Stimulated activated CD4-positive, alpha-beta T cell treated with anti-CD3 and anti-CD28 coated beads, Interleukin-2, amount 100 ng/mL, for 24 hours (primary cell): ENCODE data around the gene HYDIN.
"Not testable (repeated sequence)": the region's sequence is repeated elsewhere in the genome, so short reads cannot be mapped to it uniquely, and the experiment has no call there.

ENCODE experiments used
- DNase-seq, 2 donors: peaks; one replicate each; pipeline ENCODE4 v3.0.0-alpha.2; 2020

HYDIN gene

GRCh38 chr16:71218306-71218963 lies 12.1 kb downstream of the HYDIN start:
- DNase-seq, result no peak

GRCh38 chr16:71217506-71217905 lies 13.0 kb downstream of the HYDIN start:
- no peak for DNase-seq

GRCh38 chr16:71216714-71217113 lies 13.8 kb downstream of the HYDIN start:
- no peak for DNase-seq

- no peak for DNase-seq
These were observed 15.7 kb downstream of the HYDIN start for GRCh38 chr16:71214746-71215381.

- DNase-seq, result no peak
These were observed 24.9 kb downstream of the HYDIN start for GRCh38 chr16:71205482-71206131.

GRCh38 chr16:71203631-71204030 lies 26.9 kb downstream of the HYDIN start:
- DNase-seq, result no peak

GRCh38 chr16:71201556-71201955 lies 29.0 kb downstream of the HYDIN start:
- DNase-seq, result no peak

- DNase-seq, result no peak
These were observed 29.5 kb downstream of the HYDIN start for GRCh38 chr16:71201054-71201453.

- no peak for DNase-seq
These were observed 32.1 kb downstream of the HYDIN start for GRCh38 chr16:71198408-71198807.

GRCh38 chr16:71192387-71192786 lies 38.1 kb downstream of the HYDIN start:
- no peak for DNase-seq

- no peak for DNase-seq
These were observed 41.4 kb downstream of the HYDIN start for GRCh38 chr16:71188956-71189712.

- DNase-seq, result no peak
These were observed 45.2 kb downstream of the HYDIN start for GRCh38 chr16:71185347-71185746.

GRCh38 chr16:71179569-71179968 lies 51.0 kb downstream of the HYDIN start:
- DNase-seq, result no peak

GRCh38 chr16:71172481-71173207 lies 57.9 kb downstream of the HYDIN start:
- no peak for DNase-seq

GRCh38 chr16:71161007-71161406 lies 69.5 kb downstream of the HYDIN start:
- DNase-seq, result not testable (repeated sequence)

- DNase-seq, result not testable (repeated sequence)
These were observed 73.2 kb downstream of the HYDIN start for GRCh38 chr16:71157278-71157677.

GRCh38 chr16:71153329-71153728 lies 77.2 kb downstream of the HYDIN start:
- not testable (repeated sequence) for DNase-seq

- not testable (repeated sequence) for DNase-seq
These were observed 78.9 kb downstream of the HYDIN start for GRCh38 chr16:71151654-71152053.

GRCh38 chr16:71143246-71143645 lies 87.3 kb downstream of the HYDIN start:
- DNase-seq, result not testable (repeated sequence)

- not testable (repeated sequence) for DNase-seq
These were observed 120.0 kb downstream of the HYDIN start for GRCh38 chr16:71110565-71110964.

GRCh38 chr16:71109656-71110208 lies 120.8 kb downstream of the HYDIN start:
- DNase-seq, result not testable (repeated sequence)

- DNase-seq, result not testable (repeated sequence)
These were observed 124.6 kb downstream of the HYDIN start for GRCh38 chr16:71105881-71106280.
